SH-SY5Y (cell line): Measurements from ENCODE around the gene RAET1G.

Experiments
- GATA2 ChIP-seq: IDR thresholded peaks from 2 replicates; pipeline ENCODE4 v1.6.1; 2011; ENCODE audit warnings: mild to moderate bottlenecking, low read depth, low read length
- GATA3 ChIP-seq: IDR thresholded peaks from 2 replicates; pipeline ENCODE4 v1.6.1; 2011; ENCODE audit warnings: low read depth, mild to moderate bottlenecking, low read length, moderate library complexity

GRCh38 chr6:149918151-149918905 is 4.6 kb downstream of the RAET1G start:
- TF ChIP-seq GATA2 (no peak), GATA3 (no peak)
